HG02938 (cell line): ENCODE results near the gene ST8SIA2.

ENCODE experiments used
- ATAC-seq: cut with Tn5 transposase; IDR thresholded peaks from one replicate; pipeline ENCODE4 v1.9.1; 2021; ENCODE audit warnings: mild to moderate bottlenecking, moderate library complexity; ENCODE audit not compliant: unreplicated experiment

Gene ST8SIA2

DNA sequence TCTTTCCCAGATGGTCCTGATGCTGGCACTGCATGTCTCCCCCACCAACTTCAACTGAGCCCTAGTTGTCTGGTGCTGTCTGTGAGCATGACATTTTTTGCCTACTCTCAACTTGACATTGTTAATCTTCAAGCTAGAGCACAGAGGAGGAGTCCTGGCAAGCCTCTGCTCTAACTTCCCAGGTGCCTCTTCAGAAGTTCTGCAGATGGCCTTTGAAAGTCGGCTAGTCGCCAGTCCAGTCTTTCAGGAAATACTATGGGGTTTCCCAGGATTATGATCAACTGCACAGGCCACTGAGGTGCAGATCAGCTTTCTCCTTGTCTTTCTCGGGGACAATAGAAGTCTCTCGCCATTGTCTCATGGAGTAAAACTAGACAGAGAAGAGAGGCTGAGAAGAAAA, 86.7 kb downstream of the ST8SIA2 start:
- ATAC-seq = no peak

- ATAC-seq = no peak
Observed at GRCh38 chr15:92485441-92485840, 91.8 kb downstream of the ST8SIA2 start.

DNA sequence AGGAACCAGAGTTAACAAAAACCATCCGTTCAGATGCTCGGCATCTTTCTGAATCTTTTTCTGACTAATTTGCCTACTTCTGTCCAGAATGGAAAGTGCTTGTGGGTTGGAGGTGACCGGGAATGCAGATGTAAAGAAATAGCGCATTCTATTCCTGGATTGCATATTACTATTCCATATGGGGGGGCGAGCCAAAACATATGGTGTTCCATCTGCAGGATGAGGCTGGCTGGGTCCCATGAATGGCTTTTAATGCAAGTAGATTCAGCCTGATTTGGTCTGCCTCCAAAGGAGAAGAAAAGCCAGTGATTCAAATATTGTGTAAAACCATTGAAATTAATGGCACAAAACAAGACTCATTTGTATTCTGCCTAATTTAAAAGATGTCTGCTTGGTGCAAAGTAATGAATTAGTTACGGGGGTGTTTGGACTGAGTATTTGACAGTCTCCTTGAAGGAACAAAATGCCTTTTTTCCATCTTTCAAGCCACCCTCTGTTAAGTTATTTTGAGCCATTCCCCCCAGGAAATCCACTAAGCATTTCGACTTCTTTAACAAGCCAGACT, 99.0 kb downstream of the ST8SIA2 start:
- ATAC-seq = no peak

DNA sequence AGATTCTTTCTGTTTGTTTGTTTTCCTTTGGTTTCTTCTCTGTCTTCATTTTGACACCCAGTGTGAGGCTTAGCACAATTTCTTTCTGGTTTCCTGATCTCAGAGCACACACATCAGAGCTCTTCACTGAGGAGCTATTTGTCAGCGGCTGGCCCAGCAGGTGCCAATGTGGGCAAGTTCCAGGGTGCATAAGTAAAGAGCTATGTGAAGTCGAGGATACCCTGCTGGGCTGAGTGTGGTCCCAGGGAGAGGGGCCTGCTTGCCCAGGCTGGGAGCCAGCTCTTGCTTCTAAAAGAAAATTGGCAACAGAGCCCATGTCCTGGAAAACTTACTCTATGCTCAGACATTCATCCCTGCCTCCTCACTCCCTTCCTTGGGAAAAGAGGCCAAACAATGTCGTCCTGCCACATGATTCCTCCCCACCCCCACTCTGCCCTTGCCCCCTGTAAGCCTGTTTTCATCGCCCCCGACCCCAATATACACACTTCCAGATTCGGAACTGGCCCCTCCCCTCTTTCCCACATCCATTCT, 101.2 kb downstream of the ST8SIA2 start:
- no peak for ATAC-seq

DNA sequence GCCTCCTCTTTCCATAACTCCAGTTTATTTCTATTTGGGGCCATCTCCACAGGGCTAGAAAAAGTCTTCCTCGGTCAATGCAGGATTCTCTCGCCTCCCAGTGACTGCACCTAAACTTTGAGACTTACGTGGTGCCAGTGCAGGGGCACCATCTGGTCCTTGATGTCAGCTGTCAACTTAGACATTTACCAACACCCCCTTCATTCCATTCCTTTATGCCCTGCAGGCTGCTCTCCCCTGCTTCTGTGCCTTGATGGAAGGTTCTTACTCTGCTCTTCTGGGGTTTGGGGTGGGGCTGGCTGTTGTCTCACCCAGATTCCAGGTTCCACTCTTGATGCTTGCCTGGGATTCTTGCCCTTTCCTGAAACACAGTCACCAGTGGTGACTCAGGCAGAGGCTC, 101.8 kb downstream of the ST8SIA2 start:
- ATAC-seq = no peak

- no peak for ATAC-seq
Observed at GRCh38 chr15:92499731-92500530, 106.2 kb downstream of the ST8SIA2 start.

DNA sequence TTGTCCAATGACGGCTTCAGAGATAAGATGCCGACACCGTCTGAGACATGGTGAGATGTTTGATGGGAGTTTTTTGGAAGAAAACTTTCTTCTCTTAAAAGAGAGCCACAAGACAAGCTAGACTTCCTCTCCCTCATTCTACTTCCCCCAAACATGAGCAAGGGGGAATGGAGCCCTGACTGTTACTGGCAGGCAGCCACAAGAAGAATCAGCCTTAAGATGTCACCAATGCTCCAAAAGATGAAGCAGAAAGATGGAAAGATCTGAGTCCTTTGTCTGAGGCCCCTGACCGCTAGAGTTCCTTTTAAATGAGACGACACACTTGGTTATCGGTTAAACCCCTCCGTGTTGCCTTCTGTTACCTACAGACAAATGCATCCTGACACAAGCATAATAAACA, 108.7 kb downstream of the ST8SIA2 start:
- ATAC-seq = no peak

DNA sequence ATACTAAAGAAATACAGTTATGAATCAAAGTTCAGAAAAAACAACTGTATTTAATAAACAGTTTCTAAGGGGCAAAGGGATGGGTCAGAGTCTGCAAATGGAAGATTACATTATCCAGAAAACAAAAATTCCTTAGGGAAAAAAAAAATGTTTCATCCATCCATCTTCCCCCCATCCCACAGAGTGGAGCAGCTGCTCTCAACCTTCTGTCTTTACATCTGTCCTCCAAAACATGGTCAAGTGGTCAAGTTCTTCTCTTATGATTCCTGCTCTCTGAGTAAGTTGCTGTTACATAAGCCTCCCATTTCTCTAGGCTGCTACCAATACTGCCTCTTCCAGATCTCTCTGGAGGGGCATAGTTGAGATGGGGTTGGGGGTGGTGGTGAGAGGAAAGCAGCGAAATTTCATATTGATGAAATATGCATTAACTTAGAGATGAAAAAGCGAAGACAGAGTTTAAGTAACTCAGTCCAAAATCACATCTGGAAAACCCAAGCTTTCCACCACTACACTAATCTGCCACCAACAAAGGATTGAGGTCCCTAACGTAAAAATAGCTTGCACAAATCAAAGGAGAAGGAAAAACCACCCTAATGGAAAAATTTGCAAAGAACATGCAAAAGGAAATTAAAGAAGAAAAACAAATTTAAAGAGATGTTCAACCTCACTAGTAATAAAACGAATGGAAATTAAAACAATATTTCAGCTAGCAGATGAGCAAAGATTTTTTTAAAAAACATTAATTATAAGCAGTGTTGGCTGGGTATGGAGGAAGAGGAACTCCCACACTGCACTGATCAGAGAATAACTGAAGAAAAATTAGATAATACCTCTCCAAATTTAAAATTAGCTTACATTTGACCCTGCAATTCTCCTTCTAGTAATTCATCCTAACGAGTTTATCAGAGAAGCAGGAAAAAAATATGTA, 109.5 kb downstream of the ST8SIA2 start:
- ATAC-seq = no peak

DNA sequence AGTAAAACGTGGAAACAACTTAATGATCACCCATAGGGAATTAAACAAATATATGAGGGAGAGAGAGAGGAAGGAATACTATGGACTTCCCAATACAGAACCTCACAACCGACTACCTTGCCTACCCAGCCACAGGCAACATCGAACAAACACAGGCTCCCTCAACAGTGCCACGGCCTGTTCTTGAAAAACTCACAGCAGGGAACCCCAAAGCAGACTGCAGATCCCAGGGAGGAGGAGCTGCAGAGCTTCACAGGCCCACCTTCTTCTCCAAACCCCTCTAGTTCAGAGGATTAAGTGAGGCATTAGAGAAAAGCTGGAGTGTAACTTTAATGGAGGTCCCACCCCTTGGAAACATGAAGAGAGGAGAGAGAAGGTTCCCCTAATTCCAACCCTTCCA, 110.2 kb downstream of the ST8SIA2 start:
- ATAC-seq = no peak

DNA sequence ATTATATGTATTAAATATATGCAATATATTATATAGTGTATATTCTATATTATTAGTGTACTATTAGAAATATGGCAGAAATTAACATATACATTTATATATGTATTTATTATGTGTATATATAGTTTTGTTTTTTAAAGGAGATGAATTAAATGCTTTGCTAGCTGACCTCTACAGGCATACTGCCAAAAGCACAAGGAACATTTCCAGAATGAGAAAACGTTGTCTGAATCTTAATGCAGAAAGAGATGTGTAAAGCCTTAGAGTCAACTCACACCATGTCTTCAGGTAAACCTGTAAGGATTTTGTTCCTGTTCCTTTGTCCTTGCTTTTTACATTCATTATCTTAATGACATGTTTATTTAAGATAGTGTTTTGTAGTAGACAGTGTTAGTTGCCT, 111.9 kb downstream of the ST8SIA2 start:
- ATAC-seq = no peak

- no peak for ATAC-seq
Observed at GRCh38 chr15:92506506-92506905, 112.8 kb downstream of the ST8SIA2 start.

- ATAC-seq = no peak
Observed at GRCh38 chr15:92510163-92510882, 116.6 kb downstream of the ST8SIA2 start.
